Measurements from ENCODE around the gene RHEB. TPM values are rescaled to one million over a fixed set of nuclear protein-coding genes. Genes with fewer than 3 reads are reported as not detected.

Gene RHEB
- total and polyA plus RNA-seq, 2 donors (not counting 3 experiments of a cell fraction or from before 2014, with no cell fraction given), result 59.4 to 108 TPM

DNA sequence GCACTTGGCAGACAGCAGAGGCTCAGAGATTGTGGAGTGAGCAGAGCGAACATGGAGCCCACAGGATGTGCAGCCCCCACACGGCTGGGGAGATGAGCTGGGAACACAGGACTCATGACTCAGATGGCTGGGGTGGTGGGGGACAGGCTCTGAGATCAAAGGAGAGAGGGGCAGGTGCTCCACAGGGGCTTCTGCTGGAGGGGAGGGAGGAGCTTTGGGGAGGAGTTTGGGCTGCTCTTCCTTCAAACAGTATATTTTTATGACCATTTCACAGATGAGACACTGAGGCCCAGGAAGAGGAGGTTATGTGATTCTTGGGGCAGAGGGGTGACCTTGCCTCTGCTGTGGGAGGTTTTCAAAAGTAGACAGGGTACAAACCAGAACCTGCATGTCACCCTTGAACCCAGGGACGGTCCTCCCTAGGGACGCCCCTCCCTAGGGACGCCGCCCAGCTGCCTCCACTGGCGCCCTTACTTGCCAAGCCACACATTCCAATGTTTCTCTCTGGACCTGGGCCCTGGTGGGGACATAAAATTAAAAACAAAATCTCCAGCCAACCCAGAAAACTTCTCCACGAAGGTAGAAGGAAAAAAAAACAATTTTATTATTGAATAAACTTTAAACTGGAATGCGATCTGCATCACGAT is 78.8 kb downstream of the RHEB start:
- H3K9me3 ChIP-seq (replicated peaks; ENCODE audit: control insufficient read depth, insufficient read depth, low read length), result no peaks in the 10 kb centered on the region
- no peaks in the 10 kb centered on the region for H3K4me1 ChIP-seq (ENCODE audit: control insufficient read depth, extremely low read depth, insufficient read depth, low read length)
- BruUV-seq (replicated peaks), result no TSS peak
- DNase-seq (ENCODE audit: low read depth, low spot score) (no peak), FAIRE-seq (no peak)
- TF ChIP-seq POLR2A (IDR thresholded peaks at IDR 0.05; ENCODE audit: low read depth, low read length) (no peak), FOS (IDR thresholded peaks at IDR 0.05; ENCODE audit: borderline replicate concordance, insufficient read depth, low read length) (no peak), EZH2 (IDR thresholded peaks at IDR 0.05; ENCODE audit: borderline replicate concordance, low read depth, low read length, severe bottlenecking) (peak; percentile 13)
- H3K36me3 ChIP-seq (ENCODE audit: control insufficient read depth in 2 of 2, extremely low read depth in 1 of 2, insufficient read depth in 2 of 2, low read length in 2 of 2), result no peaks in the 10 kb centered on the region
- no peak overlapping the region for H3K4me2 ChIP-seq (ENCODE audit: insufficient read depth, low read length)
- intact Hi-C loops (cut with micrococcal nuclease), result no loop called here
- dilution Hi-C loops (cut with MboI; ENCODE audit: extremely low pct_ligation_motif_present, low sequenced_read_pairs), result no loop called here
- H3K9me1 ChIP-seq (replicated peaks; ENCODE audit: control insufficient read depth, extremely low read depth, insufficient read depth, low read length), result no peaks in the 10 kb centered on the region
- no peak overlapping the region for H3K9ac ChIP-seq (replicated peaks; ENCODE audit: extremely low read depth, insufficient read depth, low read length)
- H3K27me3 ChIP-seq (ENCODE audit: control insufficient read depth in 2 of 2, insufficient read depth in 2 of 2, low read length in 2 of 2), result peaks cover 25 to 34% of the 10 kb centered on the region in 2 experiments
- no peak overlapping the region for H2AFZ ChIP-seq (ENCODE audit: low read depth, low read length)
- CTCF ChIA-PET, result no interaction called here
- POLR2A ChIA-PET, result no interaction called here
- H4K20me1 ChIP-seq (replicated peaks; ENCODE audit: control insufficient read depth, extremely low read depth, insufficient read depth, low read length), result no peaks in the 10 kb centered on the region
- no peak overlapping the region for H3K4me3 ChIP-seq (replicated peaks in 1 of 3; ENCODE audit: insufficient read depth in 1 of 3, low read depth in 1 of 3, low read length in 3 of 3)
- H3K79me2 ChIP-seq (ENCODE audit: control insufficient read depth, insufficient read depth, low read length), result no peaks in the 10 kb centered on the region
- no peak overlapping the region for H3K27ac ChIP-seq (ENCODE audit: insufficient read depth, low read depth, low read length)

DNA sequence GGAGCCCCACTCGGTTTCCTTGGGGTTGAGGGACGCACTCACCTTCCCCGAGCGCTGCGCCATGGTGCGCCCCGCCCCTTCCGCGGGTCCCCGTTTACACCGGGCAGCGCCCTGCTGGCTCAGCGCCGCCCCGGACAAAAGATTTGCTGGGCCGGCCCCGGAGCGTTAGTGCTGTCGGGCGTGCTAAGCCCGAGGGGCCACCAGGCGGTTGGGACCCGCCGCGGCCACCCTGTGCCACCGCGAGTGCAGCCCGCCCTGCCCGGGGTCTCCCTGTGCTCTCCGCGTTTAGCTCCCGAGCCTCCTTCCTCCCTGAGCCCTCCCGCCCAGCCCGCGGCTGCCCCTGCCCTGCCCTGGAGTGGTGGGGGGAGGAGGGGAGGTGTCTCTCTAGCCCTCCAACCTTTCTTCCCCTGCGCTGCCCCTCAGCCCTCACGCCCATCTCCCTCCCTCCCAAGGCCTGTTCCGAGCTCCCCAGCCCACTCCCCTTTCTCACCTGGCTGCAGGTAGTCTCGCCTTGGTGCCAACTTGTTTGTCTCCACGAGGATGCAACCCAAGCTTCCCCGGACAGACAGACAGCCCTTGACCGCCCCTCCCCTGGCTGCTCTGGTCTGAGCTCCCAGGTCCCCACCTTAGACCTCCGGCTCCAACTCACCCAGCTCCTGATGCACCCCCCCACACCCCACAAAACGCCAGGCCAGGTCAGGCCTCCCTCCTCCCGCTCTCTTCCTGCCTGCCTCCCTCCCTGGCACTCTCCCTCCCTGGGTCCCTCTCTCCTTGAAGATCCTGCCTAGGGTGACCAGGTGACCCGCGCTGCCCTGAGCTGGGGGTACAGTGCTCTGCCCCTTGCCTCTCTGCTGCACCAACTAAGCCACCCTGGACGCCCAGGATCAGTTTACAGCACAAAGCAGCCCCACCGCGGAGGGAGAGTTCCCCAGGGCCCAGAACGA is 79.6 kb downstream of the RHEB start, which contains the start of gene CRYGN:
Gene CRYGN (minus strand): TSS at position 287 of the 944 bp plus-strand sequence. CDS start 224 bp downstream, at position 63.
- DNase-seq (ENCODE audit: low read depth, low spot score) (no peak), FAIRE-seq (no peak)
- no TSS peak for BruUV-seq (replicated peaks)
- H2AFZ ChIP-seq (ENCODE audit: low read depth, low read length), result no peak within 1 kb of the TSS
- no peaks in the 10 kb centered on the region for H4K20me1 ChIP-seq (replicated peaks; ENCODE audit: control insufficient read depth, extremely low read depth, insufficient read depth, low read length)
- no peaks in the 10 kb centered on the region for H3K9me1 ChIP-seq (replicated peaks; ENCODE audit: control insufficient read depth, extremely low read depth, insufficient read depth, low read length)
- intact Hi-C loops (cut with micrococcal nuclease), result no loop called here
- TF ChIP-seq, protein P1, sequence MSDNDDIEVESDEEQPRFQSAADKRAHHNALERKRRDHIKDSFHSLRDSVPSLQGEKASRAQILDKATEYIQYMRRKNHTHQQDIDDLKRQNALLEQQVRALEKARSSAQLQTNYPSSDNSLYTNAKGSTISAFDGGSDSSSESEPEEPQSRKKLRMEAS (IDR thresholded peaks at IDR 0.05; ENCODE audit: insufficient read depth, insufficient read length), result no peak
- no peaks in the 10 kb centered on the region for H3K79me2 ChIP-seq (ENCODE audit: control insufficient read depth, insufficient read depth, low read length)
- no peaks in the 10 kb centered on the region for H3K36me3 ChIP-seq (ENCODE audit: control insufficient read depth in 2 of 2, extremely low read depth in 1 of 2, insufficient read depth in 2 of 2, low read length in 2 of 2)
- CTCF ChIA-PET, result interaction anchor here (0.6 kb wide), 1 partner anchor 72 kb away, joined by 3 read pairs; no protein-coding TSS in a partner anchor
- POLR2A ChIA-PET, result no interaction called here
- no peaks in the 10 kb centered on the region for H3K4me1 ChIP-seq (ENCODE audit: control insufficient read depth, extremely low read depth, insufficient read depth, low read length)
- no peak within 1 kb of the TSS for H3K27ac ChIP-seq (ENCODE audit: insufficient read depth, low read depth, low read length)
- dilution Hi-C loops (cut with MboI; ENCODE audit: extremely low pct_ligation_motif_present, low sequenced_read_pairs), result no loop called here
- no peaks in the 10 kb centered on the region for H3K9me3 ChIP-seq (replicated peaks; ENCODE audit: control insufficient read depth, insufficient read depth, low read length)
- H3K4me3 ChIP-seq (replicated peaks in 1 of 3; ENCODE audit: insufficient read depth in 1 of 3, low read depth in 1 of 3, low read length in 3 of 3), result no peak within 1 kb of the TSS
- H3K27me3 ChIP-seq (ENCODE audit: control insufficient read depth in 2 of 2, insufficient read depth in 2 of 2, low read length in 2 of 2), result peaks cover 21 to 34% of the 10 kb centered on the region in 2 experiments
- H3K4me2 ChIP-seq (ENCODE audit: insufficient read depth, low read length), result no peak within 1 kb of the TSS
- H3K9ac ChIP-seq (replicated peaks; ENCODE audit: extremely low read depth, insufficient read depth, low read length), result no peak within 1 kb of the TSS

Measured in endothelial cell of umbilical vein (primary cell).